ENCODE measurements around the gene CCT6A.
"Not testable (repeated sequence)": the region's sequence is repeated elsewhere in the genome, so short reads cannot be mapped to it uniquely, and the experiment has no call there.

CCT6A gene

GRCh38 chr7:56051339-56052191 lies at the start of gene CCT6A, which contains the start of gene PSPH:
Gene CCT6A (plus strand): TSS chr7:56051765. CDS start chr7:56051849, 84 bp downstream.
Gene PSPH (minus strand): TSS chr7:56051444. CDS start chr7:56021212, 30,232 bp downstream.
- intact Hi-C loops (cut with DNase I): loop anchor here (5.0 kb wide), 1 partner anchor 84 kb away; no protein-coding TSS in a partner anchor
- peak; percentile 96 to 100 (median 98) for DNase-seq

- peak in 1 of 10 donors; percentile 51 for DNase-seq
- intact Hi-C loops (cut with DNase I): no loop called here
Measured at GRCh38 chr7:56003749-56004148, 47.8 kb upstream of the CCT6A start.

GRCh38 chr7:56007167-56007652 lies 44.4 kb upstream of the CCT6A start:
- intact Hi-C loops (cut with DNase I): no loop called here
- peak in 1 of 10 donors; percentile 17 for DNase-seq

GRCh38 chr7:56007891-56008290 lies 43.7 kb upstream of the CCT6A start:
- DNase-seq: peak in 3 of 10 donors; percentile 24 to 43 (median 33)
- intact Hi-C loops (cut with DNase I): no loop called here

- peak; percentile 28 to 91 (median 56) for DNase-seq
- intact Hi-C loops (cut with DNase I): no loop called here
Measured at GRCh38 chr7:56009695-56010094, 41.9 kb upstream of the CCT6A start.

- intact Hi-C loops (cut with DNase I); DNase-seq: not testable (repeated sequence)
Measured at GRCh38 chr7:56017015-56017414, 34.5 kb upstream of the CCT6A start.

GRCh38 chr7:56019501-56019900 lies 32.1 kb upstream of the CCT6A start:
- intact Hi-C loops (cut with DNase I): no loop called here
- peak in 2 of 10 donors; percentile 59 to 79 for DNase-seq

- intact Hi-C loops (cut with DNase I): no loop called here
- no peak for DNase-seq
Measured at GRCh38 chr7:56023500-56023899, 28.1 kb upstream of the CCT6A start.

- intact Hi-C loops (cut with DNase I): no loop called here
- no peak for DNase-seq
Measured at GRCh38 chr7:56026538-56026937, 25.0 kb upstream of the CCT6A start.

- intact Hi-C loops (cut with DNase I): no loop called here
- peak in 1 of 10 donors; percentile 4 for DNase-seq
Measured at GRCh38 chr7:56028942-56029630, 22.5 kb upstream of the CCT6A start.

GRCh38 chr7:56030340-56030739 lies 21.2 kb upstream of the CCT6A start:
- peak in 1 of 10 donors; percentile 12 for DNase-seq
- intact Hi-C loops (cut with DNase I): no loop called here

GRCh38 chr7:56031556-56031955 lies 20.0 kb upstream of the CCT6A start:
- DNase-seq; intact Hi-C loops (cut with DNase I): not testable (repeated sequence)

- intact Hi-C loops (cut with DNase I): not testable (repeated sequence)
Measured at GRCh38 chr7:56032578-56032977, 19.0 kb upstream of the CCT6A start.

GRCh38 chr7:56033671-56034432 lies 17.7 kb upstream of the CCT6A start:
- intact Hi-C loops (cut with DNase I): no loop called here
- peak; percentile 22 to 94 (median 65) for DNase-seq

More at GRCh38 chr7:56032578-56032977, 19.0 kb upstream of the CCT6A start:
- DNase-seq: peak in 1 of 10 donors; percentile 22

- intact Hi-C loops (cut with DNase I): no loop called here
- DNase-seq: no peak
Measured at GRCh38 chr7:56040730-56041129, 10.8 kb upstream of the CCT6A start.

- DNase-seq; intact Hi-C loops (cut with DNase I): not testable (repeated sequence)
Measured at GRCh38 chr7:56045758-56046157, 5.8 kb upstream of the CCT6A start.

GRCh38 chr7:56046721-56047445 lies 4.7 kb upstream of the CCT6A start:
- no peak for DNase-seq
- intact Hi-C loops (cut with DNase I): no loop called here

GRCh38 chr7:56047446-56048116 lies 4.0 kb upstream of the CCT6A start:
- DNase-seq; intact Hi-C loops (cut with DNase I): not testable (repeated sequence)

GRCh38 chr7:56048245-56048644 lies 3.3 kb upstream of the CCT6A start:
- no peak for DNase-seq
- intact Hi-C loops (cut with DNase I): no loop called here
